Measurements from ENCODE around the gene IQCM. TPM values are rescaled to one million over a fixed set of nuclear protein-coding genes. Genes with fewer than 3 reads are reported as not detected.

IQCM gene
- total RNA-seq, 6 experiments from 2014 or later = not detected

DNA sequence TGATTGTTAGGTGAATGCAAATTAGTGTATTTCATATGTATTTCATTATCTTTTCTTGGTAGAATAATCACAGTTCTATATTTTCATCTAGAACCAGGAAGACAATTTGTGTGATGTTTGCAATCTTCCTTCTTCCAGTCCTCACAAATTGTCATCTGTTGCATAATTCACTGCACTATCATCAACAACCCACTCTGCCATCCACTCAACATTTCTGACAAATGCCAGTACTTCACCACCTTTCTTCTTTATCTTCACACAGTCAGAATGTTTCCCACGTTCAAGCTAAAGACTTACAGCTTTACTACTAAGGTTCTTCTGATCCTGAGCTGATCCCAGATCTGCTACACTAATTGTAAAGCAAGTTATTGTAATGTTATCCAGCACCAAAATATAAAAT, 107.8 kb downstream of the IQCM start:
- Histone ChIP-seq H3K9me3 (no peaks in the 10 kb centered on the region), H3K27me3 (no peaks in the 10 kb centered on the region), H3K27ac (no peak overlapping the region), H3K36me3 (no peaks in the 10 kb centered on the region), H3K4me1 (no peaks in the 10 kb centered on the region), H3K4me3 (no peak overlapping the region)
- TF ChIP-seq, protein P1, sequence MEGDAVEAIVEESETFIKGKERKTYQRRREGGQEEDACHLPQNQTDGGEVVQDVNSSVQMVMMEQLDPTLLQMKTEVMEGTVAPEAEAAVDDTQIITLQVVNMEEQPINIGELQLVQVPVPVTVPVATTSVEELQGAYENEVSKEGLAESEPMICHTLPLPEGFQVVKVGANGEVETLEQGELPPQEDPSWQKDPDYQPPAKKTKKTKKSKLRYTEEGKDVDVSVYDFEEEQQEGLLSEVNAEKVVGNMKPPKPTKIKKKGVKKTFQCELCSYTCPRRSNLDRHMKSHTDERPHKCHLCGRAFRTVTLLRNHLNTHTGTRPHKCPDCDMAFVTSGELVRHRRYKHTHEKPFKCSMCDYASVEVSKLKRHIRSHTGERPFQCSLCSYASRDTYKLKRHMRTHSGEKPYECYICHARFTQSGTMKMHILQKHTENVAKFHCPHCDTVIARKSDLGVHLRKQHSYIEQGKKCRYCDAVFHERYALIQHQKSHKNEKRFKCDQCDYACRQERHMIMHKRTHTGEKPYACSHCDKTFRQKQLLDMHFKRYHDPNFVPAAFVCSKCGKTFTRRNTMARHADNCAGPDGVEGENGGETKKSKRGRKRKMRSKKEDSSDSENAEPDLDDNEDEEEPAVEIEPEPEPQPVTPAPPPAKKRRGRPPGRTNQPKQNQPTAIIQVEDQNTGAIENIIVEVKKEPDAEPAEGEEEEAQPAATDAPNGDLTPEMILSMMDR (IDR thresholded peaks at IDR 0.05) = no peak
- TF ChIP-seq POLR2A (IDR thresholded peaks at IDR 0.05) = no peak
- DNase-seq (no peak), ATAC-seq (no peak)
- intact Hi-C loops (cut with DNase I) = no loop called here
- 31% methylated on average over 1 of the region's 1 CpG for WGBS (ENCODE audit: insufficient coverage, low coverage, low lambda C conversion rate, missing lambda C conversion rate)

- H3K27ac ChIP-seq = no peak overlapping the region
- no peaks in the 10 kb centered on the region for H3K4me1 ChIP-seq
- ATAC-seq (no peak), DNase-seq (no peak)
- H3K9me3 ChIP-seq = no peaks in the 10 kb centered on the region
- H3K36me3 ChIP-seq = no peaks in the 10 kb centered on the region
- no peaks in the 10 kb centered on the region for H3K27me3 ChIP-seq
- H3K4me3 ChIP-seq = no peak overlapping the region
- TF ChIP-seq POLR2A (IDR thresholded peaks at IDR 0.05) = no peak
- intact Hi-C loops (cut with DNase I) = no loop called here
Measured at GRCh38 chr4:149706942-149707341, 108.7 kb downstream of the IQCM start.

DNA sequence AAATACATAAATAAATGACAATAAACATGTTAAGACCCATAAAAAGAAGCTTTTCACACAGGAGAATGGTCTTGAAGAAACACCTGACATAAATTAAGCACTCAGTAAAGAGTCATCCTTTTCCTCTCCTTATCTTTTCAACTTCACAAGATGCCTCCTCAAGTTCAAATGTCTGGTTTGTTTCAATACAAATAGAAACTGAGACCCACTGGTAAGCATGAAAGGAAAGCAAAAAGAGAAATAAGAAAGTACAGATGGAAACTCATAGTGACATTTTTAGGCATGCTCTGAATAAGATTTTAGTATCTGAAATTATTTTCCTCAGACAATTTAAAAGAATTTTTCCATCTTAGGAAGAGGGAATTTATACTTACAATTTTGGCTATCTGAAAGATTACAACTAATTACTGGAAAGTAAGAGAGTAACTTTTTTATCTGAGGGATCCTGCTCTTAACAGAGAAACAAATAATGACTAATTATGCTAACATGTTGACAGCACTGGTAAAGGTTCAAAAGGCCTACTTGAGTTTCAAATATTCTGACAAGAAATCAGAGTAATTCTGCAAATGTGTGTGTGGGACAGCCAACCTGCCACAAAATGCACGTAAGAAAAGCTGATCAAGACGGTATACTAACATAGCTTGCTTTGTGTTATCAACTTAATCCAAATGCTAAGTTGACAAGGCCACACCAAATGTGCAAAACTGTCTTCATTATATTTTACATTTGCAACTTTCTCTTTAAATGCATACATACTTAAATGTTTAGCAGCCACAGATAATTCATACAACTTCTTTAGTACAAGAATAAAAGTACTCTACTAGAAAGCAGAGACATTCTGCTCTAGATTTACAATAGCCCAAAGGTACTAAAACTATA, 113.0 kb downstream of the IQCM start:
- DNase-seq (no peak), ATAC-seq (no peak)
- H3K27me3 ChIP-seq = no peaks in the 10 kb centered on the region
- intact Hi-C loops (cut with DNase I) = no loop called here
- no peaks in the 10 kb centered on the region for H3K9me3 ChIP-seq
- TF ChIP-seq, protein P1 (IDR thresholded peaks at IDR 0.05) = no peak
- no peak for TF ChIP-seq POLR2A (IDR thresholded peaks at IDR 0.05)
- H3K27ac ChIP-seq = no peak overlapping the region
- no peak overlapping the region for H3K4me3 ChIP-seq
- H3K36me3 ChIP-seq = no peaks in the 10 kb centered on the region
- 71% methylated on average over 2 of the region's 2 CpGs for WGBS (ENCODE audit: insufficient coverage, low coverage, low lambda C conversion rate, missing lambda C conversion rate)
- no peaks in the 10 kb centered on the region for H3K4me1 ChIP-seq

DNA sequence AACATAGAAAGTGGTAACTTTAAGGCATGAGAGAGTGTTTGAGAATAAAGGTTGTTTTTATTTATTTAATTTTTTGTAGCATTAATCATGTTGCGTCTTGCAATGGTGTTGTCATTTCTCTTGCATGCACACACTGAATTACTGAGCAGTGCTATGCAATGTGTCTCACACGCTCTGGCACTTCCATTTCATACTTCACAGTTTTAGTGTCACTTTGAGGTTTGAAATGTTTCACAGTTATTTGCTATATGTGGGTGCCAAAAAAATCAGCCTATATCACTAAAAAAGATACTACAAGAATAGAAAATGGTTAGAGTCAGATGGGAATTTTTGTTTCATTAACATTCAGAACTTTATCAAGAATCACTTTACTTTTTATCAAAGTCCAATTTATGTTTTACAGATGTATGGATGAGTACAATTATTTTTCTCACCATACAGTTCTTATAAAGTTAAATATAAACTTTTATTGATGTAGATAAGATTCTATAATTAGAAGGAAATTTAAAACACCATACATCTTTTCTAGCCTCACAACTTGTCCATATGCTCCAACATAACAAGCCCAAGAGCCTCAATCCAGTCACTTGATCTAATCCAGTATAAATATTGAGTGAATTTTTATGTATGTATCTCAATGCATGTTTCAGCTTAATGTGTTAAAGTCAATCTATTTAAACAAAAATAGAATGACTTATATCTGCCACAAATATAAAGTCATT, 114.0 kb downstream of the IQCM start:
- no peak for DNase-seq
- WGBS (ENCODE audit: insufficient coverage, low coverage, low lambda C conversion rate, missing lambda C conversion rate) = 64% methylated on average over 2 of the region's 2 CpGs
- TF ChIP-seq, protein P1 (IDR thresholded peaks at IDR 0.05) = no peak
- TF ChIP-seq POLR2A (IDR thresholded peaks at IDR 0.05) = no peak
- no peaks in the 10 kb centered on the region for H3K27me3 ChIP-seq
- no peaks in the 10 kb centered on the region for H3K9me3 ChIP-seq
- H3K4me1 ChIP-seq = no peaks in the 10 kb centered on the region
- H3K4me3 ChIP-seq = no peak overlapping the region
- no peaks in the 10 kb centered on the region for H3K36me3 ChIP-seq
- ATAC-seq = no peak
- no peak overlapping the region for H3K27ac ChIP-seq
- intact Hi-C loops (cut with DNase I) = no loop called here

GRCh38 chr4:149700272-149700671, 115.4 kb downstream of the IQCM start:
- H3K4me3 ChIP-seq = no peak overlapping the region
- intact Hi-C loops (cut with DNase I) = no loop called here
- ATAC-seq = no peak
- no peak for TF ChIP-seq POLR2A (IDR thresholded peaks at IDR 0.05)
- TF ChIP-seq, protein P1 (IDR thresholded peaks at IDR 0.05) = no peak
- H3K27me3 ChIP-seq = no peaks in the 10 kb centered on the region
- no peaks in the 10 kb centered on the region for H3K4me1 ChIP-seq
- no peaks in the 10 kb centered on the region for H3K9me3 ChIP-seq
- H3K36me3 ChIP-seq = no peaks in the 10 kb centered on the region
- DNase-seq = no peak
- H3K27ac ChIP-seq = no peak overlapping the region
- 65% methylated on average over 3 of the region's 3 CpGs for WGBS (ENCODE audit: insufficient coverage, low coverage, low lambda C conversion rate, missing lambda C conversion rate)
